AG04449 (cell line): Measurements from ENCODE around the gene CUL2.

Source experiments
- CTCF ChIA-PET: fragments of 350-600 bp; formaldehyde crosslinking; extraction: SDS; loops from one replicate; lab custom pipeline; 2021; ENCODE audit warnings: antibody characterized with exemption; lab: Yijun Ruan, JAX
- POLR2A ChIA-PET: fragments of 400-600, 350-600 bp; formaldehyde crosslinking; extraction: SDS; loops from one replicate; lab custom pipeline; 2020; ENCODE audit warnings: antibody characterized with exemption, inconsistent platforms; lab: Yijun Ruan, JAX
- DNase-seq: peaks from one replicate; pipeline ENCODE4 v3.0.0-alpha.2; 2010; ENCODE audit warnings: low read depth, low spot score
- H3K4me3 ChIP-seq: 2 replicates; pipeline ENCODE4 v1.5.1; 2011; ENCODE audit warnings: low read depth, mild to moderate bottlenecking, control low read depth, low read length
- TF ChIP-seq, protein P1 (sequence below): IDR thresholded peaks from one replicate; pipeline ENCODE4 v1.5.1; 2011; ENCODE audit warnings: mild to moderate bottlenecking, moderate library complexity, low read length, control low read depth, inconsistent platforms; ENCODE audit not compliant: insufficient read depth; ENCODE audit errors: missing control alignments

CUL2 gene

DNA sequence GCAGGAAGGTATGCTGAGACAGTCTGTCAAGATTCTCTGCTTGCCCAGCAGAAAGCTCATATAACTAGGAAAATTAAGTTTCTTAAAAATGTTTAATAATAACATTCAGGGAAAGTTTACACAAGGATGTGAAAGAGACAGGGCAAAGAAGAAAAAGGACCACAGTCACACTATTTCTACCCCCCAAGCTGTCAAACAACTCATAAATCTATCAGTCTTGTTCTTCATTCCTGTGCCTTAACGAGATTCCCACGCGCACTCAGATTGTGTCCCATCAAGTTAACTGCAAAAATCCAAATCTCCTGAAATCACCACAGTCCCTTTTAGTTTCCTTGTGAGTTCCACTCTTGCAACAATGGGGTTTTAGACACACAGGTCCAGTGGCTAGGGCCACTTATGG, 14.9 kb downstream of the CUL2 start:
- ChIA-PET CTCF (no interaction called here), POLR2A (no interaction called here)
- DNase-seq: no peak
- H3K4me3 ChIP-seq: no peak overlapping the region
- TF ChIP-seq, protein P1, sequence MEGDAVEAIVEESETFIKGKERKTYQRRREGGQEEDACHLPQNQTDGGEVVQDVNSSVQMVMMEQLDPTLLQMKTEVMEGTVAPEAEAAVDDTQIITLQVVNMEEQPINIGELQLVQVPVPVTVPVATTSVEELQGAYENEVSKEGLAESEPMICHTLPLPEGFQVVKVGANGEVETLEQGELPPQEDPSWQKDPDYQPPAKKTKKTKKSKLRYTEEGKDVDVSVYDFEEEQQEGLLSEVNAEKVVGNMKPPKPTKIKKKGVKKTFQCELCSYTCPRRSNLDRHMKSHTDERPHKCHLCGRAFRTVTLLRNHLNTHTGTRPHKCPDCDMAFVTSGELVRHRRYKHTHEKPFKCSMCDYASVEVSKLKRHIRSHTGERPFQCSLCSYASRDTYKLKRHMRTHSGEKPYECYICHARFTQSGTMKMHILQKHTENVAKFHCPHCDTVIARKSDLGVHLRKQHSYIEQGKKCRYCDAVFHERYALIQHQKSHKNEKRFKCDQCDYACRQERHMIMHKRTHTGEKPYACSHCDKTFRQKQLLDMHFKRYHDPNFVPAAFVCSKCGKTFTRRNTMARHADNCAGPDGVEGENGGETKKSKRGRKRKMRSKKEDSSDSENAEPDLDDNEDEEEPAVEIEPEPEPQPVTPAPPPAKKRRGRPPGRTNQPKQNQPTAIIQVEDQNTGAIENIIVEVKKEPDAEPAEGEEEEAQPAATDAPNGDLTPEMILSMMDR: no peak

DNA sequence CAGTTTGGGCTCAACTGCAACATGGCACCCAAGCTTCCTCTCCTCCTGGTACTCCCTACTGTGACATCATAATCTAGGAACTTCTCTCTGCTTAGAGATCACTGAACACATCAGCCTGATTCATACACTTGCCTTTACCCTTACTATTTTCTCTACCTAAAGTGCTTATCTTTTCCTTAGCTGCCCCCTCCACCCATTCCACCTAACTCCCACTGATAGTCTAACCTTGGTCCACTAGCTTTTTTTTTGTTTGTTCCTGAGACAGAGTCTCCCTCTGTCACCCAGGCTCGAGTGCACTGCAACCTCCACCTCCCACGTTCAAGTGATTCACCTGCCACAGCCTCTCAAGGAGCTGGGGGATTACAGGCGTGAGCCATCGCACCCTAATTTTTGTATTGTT, 15.9 kb downstream of the CUL2 start:
- POLR2A ChIA-PET: no interaction called here
- no peak overlapping the region for H3K4me3 ChIP-seq
- TF ChIP-seq, protein P1: no peak
- DNase-seq: no peak
- CTCF ChIA-PET: no interaction called here

DNA sequence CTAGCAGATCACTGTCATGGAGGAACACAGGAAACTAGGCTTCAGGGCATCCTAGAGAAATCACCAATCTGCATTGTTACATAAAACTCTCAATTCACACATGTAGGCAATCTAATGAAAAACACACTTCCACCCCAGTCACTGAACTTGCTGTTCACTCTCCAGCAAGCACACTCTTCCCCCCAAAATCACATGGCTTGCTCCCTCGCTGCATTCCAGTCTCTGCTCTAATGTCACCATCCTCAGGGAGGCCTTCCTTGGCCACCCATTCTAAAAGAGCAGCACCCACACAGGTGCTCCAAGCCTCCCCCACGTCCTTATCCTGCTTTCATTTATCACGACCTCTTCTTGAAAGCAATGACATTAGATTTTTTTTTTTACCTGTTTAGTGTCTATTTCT, 19.6 kb downstream of the CUL2 start:
- DNase-seq: no peak
- no peak overlapping the region for H3K4me3 ChIP-seq
- POLR2A ChIA-PET: no interaction called here
- TF ChIP-seq, protein P1: no peak
- CTCF ChIA-PET: interaction anchor here (1.1 to 1.4 kb wide), 2 partner anchors 9 to 76 kb away, joined by 3 to 4 read pairs; no protein-coding TSS in a partner anchor

DNA sequence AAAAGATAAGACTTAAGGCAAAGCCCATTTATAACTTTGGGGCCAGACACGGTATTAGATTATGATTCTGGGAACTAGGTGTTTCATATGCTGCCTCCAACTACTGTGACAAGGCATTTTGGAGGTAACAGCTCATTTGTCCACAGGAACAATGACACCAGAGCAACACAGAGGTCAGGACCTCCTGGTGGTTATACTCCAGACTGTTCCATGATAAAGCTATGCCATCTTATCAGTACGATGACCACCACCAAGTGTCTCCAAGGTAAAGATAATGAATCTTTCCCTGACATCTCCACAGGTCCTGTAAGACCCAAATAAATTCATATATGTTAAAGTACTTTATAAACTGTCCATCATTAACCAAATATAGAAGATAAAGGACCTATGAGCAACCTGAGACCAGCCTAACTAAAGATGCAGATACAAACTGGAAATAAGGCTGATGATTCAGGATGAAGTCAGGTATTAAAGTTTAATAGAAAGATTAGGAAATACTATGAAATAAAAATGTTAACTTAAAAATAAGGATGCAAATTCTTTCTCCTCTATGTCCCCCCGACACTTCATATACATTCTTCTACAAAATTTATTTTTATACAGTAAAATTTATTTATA, 26.2 kb downstream of the CUL2 start:
- ChIA-PET POLR2A (no interaction called here), CTCF (interaction anchor here (1.3 kb wide), 1 partner anchor 9 kb away, joined by 3 read pairs; no protein-coding TSS in a partner anchor)
- TF ChIP-seq, protein P1: no peak

DNA sequence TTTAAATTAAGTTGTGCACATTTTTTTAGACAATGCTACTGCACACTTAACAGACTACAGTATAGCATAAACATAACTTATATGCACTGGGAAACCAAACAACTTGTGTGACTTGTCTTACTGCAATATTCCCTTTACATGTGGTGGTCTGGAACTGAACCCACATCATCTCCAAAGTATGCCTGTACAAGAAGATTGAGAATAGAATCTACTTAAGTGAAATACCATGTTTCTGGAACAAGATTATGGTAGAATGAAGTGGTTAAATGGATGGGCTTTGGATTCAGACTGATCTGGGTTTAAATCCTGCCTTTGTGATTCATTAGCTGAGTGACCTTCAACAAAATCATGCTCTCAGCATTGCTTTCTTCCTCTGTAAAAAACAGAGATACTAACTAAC, 30.7 kb downstream of the CUL2 start:
- no peak for DNase-seq
- TF ChIP-seq, protein P1: no peak
- no peak overlapping the region for H3K4me3 ChIP-seq
- ChIA-PET CTCF (no interaction called here), POLR2A (no interaction called here)

More for the DNA sequence above, 26.2 kb downstream of the CUL2 start:
- H3K4me3 ChIP-seq: no peak overlapping the region
- no peak for DNase-seq

DNA sequence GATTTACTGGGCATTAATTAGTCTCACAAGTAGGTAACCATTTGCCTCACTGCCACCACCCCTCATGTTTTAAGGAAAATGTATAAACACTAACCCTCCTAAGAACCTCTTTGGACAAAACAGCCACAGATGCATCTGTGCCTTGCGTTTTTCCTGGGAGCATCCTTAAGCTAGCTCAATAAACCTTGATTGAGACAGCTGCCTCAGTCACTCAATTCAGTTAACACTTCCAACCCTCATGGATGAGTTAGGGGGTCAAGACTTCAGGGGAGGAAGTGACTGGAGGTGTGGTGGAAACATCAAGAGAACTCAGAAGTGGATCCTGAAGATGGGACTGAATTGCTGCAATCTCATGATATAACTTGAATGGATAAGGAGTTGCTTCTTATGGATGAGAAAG, 31.5 kb downstream of the CUL2 start:
- CTCF ChIA-PET: no interaction called here
- POLR2A ChIA-PET: no interaction called here
- DNase-seq: no peak
- TF ChIP-seq, protein P1: no peak
- H3K4me3 ChIP-seq: no peak overlapping the region
